Stimulated activated effector memory CD8-positive, alpha-beta T cell treated with anti-CD3 and anti-CD28 coated beads, Interleukin-12 subunit alpha, Interleukin-12 subunit beta, amount 100 ng/mL, for 72 hours (primary cell): ENCODE results near the gene OSTN.

Experiments
- ATAC-seq: fragments of 150-1000 bp; cut with Tn5 transposase; 2 replicates; pipeline ENCODE4 v1.10.0; 2021
- DNase-seq, 2 donors: peaks; one replicate each; pipeline ENCODE4 v3.0.0; 2021 to 2022; ENCODE audit warnings: low spot score in 2 of 2
- H3K27ac Mint-ChIP-seq: one replicate; pipeline ENCODE4 v1.8.0; 2022; ENCODE audit warnings: mild to moderate bottlenecking, mixed read lengths
- H3K36me3 Mint-ChIP-seq: one replicate; pipeline ENCODE4 v1.8.0; 2022; ENCODE audit warnings: mild to moderate bottlenecking, mixed read lengths
- H3K4me1 Mint-ChIP-seq: one replicate; pipeline ENCODE4 v1.8.0; 2022; ENCODE audit warnings: mixed read lengths
- H3K4me3 Mint-ChIP-seq: one replicate; pipeline ENCODE4 v1.8.0; 2022; ENCODE audit warnings: mild to moderate bottlenecking, mixed read lengths
- H3K9me3 Mint-ChIP-seq: one replicate; pipeline ENCODE4 v1.8.0; 2022; ENCODE audit warnings: mixed read lengths

Gene OSTN

DNA sequence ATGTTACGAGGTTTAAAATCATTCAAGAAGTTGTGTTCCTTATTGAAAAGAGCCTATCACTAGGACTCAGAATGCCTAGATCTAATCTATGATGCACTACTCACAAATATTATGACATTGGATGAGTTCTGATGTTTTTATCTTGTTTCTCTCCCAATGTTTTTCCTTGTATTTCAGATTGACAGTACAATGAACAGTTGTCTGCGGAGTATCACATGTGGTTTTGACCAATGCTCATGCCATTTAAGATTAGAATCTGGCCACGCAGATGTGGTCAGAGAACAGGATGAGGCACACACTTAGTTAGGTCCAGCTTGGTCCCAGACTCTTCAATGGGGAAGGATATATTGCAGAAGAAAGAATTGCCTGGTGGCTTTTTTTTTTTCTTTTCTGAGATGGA, 104.6 kb downstream of the OSTN start:
- Mint-ChIP-seq H3K27ac (no peak overlapping the region), H3K9me3 (peaks cover 3% of the 10 kb centered on the region), H3K4me1 (no peaks in the 10 kb centered on the region), H3K36me3 (no peaks in the 10 kb centered on the region), H3K4me3 (no peak overlapping the region)
- DNase-seq (no peak), ATAC-seq (no peak)

DNA sequence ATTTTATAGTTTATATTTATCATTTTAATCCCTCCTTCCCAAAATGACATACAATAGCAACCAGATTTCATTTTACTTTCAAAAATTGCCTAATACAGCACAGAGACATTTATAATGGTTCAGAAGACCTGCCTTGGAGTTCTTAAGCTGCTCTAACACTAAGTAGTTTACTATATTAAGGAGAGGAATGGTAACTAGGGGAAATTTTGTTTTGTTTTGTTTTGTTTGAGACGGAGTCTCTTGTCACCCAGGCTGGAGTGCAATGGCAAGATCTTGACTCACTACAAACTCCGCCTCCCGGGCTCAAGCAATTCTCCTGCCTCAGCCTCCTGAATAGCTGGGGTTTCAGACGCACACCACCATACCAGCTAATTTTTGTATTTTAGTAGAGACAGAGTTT, 107.4 kb downstream of the OSTN start:
- no peaks in the 10 kb centered on the region for H3K36me3 Mint-ChIP-seq
- ATAC-seq = no peak

DNA sequence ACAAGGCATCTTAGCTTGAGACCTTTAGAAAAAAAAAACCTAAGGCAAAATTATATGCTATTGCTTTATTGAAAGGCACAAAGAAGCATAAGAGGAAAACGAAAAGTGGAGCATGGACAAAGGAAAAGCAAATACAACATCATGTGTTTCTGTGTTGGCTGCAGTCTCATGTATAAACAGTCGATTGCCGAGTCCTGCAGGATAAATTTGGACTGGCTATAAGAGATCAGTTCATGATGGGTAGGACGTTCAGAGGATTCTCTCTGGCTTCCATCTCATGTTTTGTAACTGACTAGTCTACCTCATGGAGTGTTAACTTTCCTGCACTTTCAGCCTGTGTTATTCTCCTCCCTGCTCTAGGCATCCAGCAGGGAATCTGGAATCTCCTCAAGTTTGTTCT, 108.3 kb downstream of the OSTN start:
- H3K4me3 Mint-ChIP-seq = no peak overlapping the region

More for the DNA sequence above, 107.4 kb downstream of the OSTN start:
- Mint-ChIP-seq H3K9me3 (peaks cover 3% of the 10 kb centered on the region), H3K4me1 (no peaks in the 10 kb centered on the region), H3K4me3 (no peak overlapping the region), H3K27ac (no peak overlapping the region)
- DNase-seq = no peak

DNA sequence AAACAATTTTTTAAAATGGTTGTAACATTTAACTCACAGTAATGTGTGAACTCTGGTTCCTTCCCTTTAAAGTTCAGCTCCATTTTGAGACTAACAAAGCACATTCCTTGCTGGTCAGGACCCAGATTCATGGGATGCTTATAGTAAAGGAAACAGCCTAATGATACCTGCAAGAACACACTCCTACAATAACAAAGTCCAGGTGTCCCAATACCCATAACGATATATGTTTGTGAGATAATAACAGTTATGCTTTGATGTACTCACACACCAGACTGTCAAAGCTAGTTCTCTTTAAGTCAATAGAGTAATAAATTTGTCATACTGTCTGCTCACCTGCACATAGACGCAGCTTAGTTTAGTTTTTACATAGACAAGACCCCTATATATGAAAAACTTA, 114.3 kb downstream of the OSTN start:
- no peak for ATAC-seq
- Mint-ChIP-seq H3K9me3 (no peaks in the 10 kb centered on the region), H3K27ac (no peak overlapping the region), H3K4me1 (no peaks in the 10 kb centered on the region), H3K4me3 (no peak overlapping the region), H3K36me3 (no peaks in the 10 kb centered on the region)
- DNase-seq = no peak

More for the DNA sequence above, 108.3 kb downstream of the OSTN start:
- no peaks in the 10 kb centered on the region for H3K4me1 Mint-ChIP-seq
- no peak overlapping the region for H3K27ac Mint-ChIP-seq
- H3K9me3 Mint-ChIP-seq = peaks cover 3% of the 10 kb centered on the region
- ATAC-seq = no peak
- no peaks in the 10 kb centered on the region for H3K36me3 Mint-ChIP-seq
- no peak for DNase-seq

DNA sequence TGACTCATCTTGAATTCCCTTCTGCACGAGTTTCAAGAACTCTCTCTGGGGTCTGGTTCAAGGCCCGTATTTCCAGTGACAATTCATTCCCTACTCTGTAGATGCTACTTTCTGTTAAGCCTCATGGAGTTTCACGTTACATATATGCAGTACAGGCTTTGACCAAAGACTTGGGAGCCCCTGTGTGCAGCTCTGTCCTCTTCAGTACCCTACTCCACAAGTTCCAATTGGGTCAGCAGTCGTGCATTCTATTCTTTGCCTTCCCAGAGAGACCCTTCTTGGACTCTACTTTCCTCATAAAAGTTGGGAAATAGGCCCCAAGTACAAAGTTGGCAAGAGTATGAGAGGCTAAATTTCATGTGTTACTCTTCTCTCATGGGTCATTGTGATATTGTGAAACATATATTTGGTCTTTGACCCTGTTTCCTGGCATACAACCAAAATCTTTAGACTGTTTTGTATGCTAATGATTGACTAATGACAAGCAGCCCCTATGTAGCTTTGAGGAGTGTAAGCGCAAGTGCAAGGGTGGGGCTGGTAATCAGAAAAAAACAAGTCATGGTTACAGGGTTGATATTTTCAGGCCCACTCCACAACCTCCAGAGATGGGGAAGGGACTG, 115.2 kb downstream of the OSTN start:
- ATAC-seq (no peak), DNase-seq (no peak)
- Mint-ChIP-seq H3K4me3 (no peak overlapping the region), H3K4me1 (no peaks in the 10 kb centered on the region), H3K9me3 (no peaks in the 10 kb centered on the region), H3K27ac (no peak overlapping the region), H3K36me3 (no peaks in the 10 kb centered on the region)
